TTC549 (cell line): ENCODE results near the gene SLC25A52.
"Not testable (repeated sequence)": the region's sequence is repeated elsewhere in the genome, so short reads cannot be mapped to it uniquely, and the experiment has no call there.

ENCODE experiments used
- FAIRE-seq: peaks from 2 replicates; lab custom pipeline; 2012; peaks lifted over from hg19 to GRCh38; lab: Jason Lieb, UNC

The SLC25A52 gene

GRCh38 chr18:31760695-31761094, at the start of gene SLC25A52:
Gene SLC25A52 (minus strand): TSS chr18:31760880. CDS start chr18:31760661, 219 bp downstream.
- FAIRE-seq = no peak

GRCh38 chr18:31809049-31809448, 48.4 kb upstream of the SLC25A52 start:
- not testable (repeated sequence) for FAIRE-seq

DNA sequence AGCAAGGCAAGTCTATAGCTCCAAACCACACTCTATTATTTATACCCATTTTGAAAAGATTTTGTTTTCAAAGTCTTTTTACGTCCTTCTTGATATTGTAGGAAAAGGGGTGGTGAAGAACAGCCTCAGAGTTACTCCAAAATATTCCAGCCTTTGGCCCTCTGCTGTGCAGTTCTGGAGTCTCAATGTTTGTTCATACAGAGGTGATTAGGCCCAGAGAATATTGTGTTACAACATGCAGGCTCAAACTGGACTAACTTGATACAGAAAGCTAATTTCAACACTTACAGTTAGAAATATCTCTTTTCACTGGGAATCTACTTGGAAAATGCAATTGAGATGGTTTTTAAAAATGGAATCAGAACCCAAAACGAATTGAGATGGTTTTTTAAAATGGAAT, 40.4 kb upstream of the SLC25A52 start:
- FAIRE-seq = no peak

DNA sequence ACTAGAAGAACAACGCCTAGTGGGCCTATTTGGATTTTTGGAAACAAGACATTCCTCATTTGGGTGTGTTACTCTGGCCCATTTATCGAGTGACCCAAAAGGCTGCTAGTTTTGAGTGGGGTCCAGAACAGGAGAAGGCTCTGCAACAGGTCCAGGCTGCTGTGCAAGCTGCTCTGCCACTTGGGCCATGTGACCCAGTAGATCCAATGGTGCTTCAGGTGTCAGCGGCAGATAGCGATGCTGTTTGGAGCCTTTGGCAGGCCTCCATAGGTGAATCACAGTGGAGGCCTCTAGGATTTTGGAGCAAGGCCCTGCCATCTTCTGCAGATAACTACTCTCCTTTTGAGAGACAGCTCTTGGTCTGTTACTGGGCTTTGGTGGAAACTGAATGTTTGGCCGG, 38.6 kb upstream of the SLC25A52 start:
- not testable (repeated sequence) for FAIRE-seq

DNA sequence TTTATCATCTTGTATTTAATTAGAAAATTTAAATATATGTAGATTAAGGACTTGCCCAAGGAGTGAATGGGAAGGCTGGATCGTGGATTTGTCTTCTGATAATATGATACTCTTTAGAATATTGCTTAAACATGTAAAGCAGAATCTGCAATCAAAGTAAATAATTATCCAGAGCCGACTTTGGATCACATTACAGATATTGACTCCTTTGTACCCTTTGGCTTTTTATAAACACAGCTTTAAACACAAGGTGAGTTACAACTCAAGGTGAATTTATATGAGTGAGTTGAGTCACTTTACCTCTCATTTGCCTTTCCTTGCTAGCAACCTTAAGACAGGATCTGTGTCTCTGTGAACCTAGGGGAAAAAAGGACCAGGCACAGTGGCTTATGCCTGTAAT, 37.7 kb upstream of the SLC25A52 start:
- no peak for FAIRE-seq

DNA sequence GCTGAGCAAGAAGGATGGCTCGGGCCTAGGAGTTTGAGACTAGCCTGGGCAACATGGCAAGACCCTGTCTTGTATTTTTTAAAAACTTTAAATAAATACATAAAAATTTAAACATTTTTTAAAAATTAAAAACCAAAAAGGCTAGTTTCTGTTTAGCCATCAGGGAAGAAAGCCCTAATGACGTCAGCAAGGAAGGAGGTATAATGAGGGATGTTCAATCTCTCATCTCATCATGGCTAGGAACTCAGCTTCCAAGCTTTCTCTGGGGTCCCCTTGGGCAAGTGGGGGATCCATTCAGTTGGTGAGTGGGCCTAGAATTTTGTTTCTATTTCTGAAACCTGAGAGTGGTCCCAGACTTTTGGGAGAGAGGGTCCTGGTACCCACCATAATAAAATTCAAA, 35.1 kb upstream of the SLC25A52 start:
- FAIRE-seq = no peak

DNA sequence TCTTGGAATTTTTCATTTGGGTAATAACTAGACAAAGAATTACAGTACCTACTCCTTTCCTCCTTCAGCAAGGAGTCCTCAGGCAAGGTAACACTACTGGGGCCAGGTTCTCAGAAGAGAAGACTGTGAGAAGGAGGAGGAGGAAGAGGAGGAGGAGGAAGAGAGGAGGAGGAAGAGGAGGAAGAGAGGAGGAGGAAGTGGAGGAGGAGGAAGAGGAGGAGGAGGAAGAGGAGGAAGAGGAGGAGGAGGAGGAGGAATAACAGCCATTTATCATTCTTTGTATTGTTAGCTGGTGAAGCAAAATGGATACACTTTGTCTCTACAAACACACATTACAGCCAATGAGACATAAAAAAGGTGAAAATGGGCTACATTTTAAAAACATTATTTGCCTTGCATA, 32.9 kb upstream of the SLC25A52 start:
- FAIRE-seq = no peak

DNA sequence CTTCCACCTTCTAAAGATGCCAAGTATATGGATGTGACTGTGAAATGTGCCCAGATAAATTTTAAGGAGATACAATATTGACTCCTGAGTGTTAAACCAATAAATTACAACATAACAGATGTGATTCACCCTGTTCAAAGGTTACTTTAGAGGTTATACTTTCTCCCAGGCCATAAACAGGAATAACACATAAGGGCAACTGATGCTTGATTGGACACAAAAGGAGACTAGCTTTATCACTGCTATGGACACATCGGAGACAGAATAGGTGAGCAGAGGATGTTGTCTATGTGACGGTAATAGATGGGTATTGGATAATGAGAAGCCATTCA, 31.9 kb upstream of the SLC25A52 start:
- no peak for FAIRE-seq

DNA sequence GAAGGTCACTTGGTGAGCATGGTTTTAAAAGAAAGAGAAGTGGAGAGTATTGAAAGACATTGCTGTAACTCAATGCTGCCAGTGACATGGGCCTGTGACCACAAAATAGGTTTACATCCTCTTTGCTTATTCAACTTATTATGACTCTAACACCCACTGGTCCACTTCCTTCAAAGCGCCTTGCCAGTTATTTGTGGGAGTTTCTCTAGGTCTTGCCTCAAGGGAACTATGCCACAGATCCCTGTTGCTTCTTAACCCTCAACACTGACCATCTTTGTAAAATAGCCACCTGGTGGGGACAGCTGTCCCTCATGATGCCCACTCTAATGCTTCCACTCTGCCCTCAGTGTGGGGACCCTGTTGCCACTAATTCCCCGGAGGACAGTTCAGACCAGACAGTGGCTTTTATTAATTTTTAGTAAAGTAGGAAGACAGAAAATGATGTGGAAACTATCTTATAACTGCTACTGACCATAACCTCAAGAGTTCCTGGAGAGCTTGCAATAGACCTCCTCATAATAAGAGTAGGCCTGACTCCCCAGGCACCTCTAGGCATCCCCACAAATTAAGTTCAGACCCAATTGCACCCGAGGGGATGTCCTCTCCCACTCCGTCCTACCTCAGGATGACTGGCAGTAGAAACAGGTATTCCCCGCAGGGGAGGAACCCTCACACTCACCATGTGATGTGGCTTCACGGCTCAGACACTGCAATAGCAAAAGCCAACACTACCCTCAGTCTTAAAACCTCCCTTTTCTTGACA, 31.3 kb upstream of the SLC25A52 start:
- FAIRE-seq = no peak

- no peak for FAIRE-seq
These were observed 28.7 kb upstream of the SLC25A52 start for GRCh38 chr18:31789409-31789808.

DNA sequence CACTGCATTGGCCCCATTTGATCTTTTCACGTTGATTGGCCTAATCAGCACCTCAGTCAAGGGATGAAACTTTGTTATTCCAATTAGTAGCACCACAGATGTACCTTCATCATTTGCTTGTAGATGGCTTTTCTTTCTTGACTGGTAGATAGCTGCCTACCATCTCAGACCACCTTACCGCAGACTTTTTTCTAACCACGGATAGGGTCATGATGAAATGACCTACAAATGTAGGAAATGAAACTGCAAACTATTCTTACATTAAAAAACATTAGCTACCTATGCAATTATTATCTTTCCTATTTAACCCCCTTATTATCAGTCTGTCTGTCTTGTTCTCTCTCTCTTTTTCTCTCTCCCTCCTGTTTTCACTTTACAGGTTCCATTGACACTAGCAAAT, 22.4 kb upstream of the SLC25A52 start:
- FAIRE-seq = no peak

GRCh38 chr18:31778391-31778950, 17.8 kb upstream of the SLC25A52 start:
- FAIRE-seq = no peak

GRCh38 chr18:31776093-31776492, 15.4 kb upstream of the SLC25A52 start:
- FAIRE-seq = no peak

DNA sequence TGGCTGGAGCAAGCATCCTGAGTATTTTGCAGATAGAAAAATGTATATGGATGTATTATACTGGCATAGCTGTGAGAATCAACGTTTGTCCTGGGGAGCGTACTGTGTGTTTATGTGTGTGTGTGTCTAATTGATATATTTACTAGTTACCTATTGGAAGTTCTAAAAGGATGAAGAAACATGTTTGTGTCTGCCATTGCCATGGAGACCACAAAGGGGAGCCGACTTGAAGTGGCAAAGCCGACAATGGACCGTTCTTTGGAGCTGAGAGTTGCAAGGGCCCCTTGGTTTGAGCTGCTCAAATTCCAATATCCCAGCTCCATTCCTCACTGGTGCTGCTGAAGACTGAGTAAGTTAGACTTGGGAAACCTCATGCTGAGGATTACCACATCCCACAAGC, 14.3 kb upstream of the SLC25A52 start:
- no peak for FAIRE-seq

- no peak for FAIRE-seq
These were observed 13.8 kb upstream of the SLC25A52 start for GRCh38 chr18:31774477-31774785.

GRCh38 chr18:31773774-31774476, 13.2 kb upstream of the SLC25A52 start:
- FAIRE-seq = no peak

DNA sequence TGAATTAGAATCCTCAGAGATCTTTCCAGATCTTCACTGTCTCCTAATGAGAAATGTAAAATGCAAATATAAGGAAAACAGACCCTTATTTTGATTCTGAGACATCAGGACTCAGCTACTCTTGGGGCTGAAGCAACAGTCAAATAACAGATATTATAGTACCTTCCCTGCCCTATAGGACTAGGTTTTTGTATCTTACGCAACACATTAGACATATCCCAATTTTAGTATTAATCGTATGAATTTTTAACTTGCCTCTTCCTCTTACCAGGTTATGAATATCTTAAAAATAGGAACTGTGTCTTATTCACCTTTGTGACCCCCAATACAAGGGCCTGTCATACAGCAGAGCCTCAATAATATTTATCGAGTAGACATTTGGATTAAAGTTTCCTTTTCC, 12.0 kb upstream of the SLC25A52 start:
- no peak for FAIRE-seq

- FAIRE-seq = no peak
These were observed 10.4 kb downstream of the SLC25A52 start for GRCh38 chr18:31750273-31750672.

DNA sequence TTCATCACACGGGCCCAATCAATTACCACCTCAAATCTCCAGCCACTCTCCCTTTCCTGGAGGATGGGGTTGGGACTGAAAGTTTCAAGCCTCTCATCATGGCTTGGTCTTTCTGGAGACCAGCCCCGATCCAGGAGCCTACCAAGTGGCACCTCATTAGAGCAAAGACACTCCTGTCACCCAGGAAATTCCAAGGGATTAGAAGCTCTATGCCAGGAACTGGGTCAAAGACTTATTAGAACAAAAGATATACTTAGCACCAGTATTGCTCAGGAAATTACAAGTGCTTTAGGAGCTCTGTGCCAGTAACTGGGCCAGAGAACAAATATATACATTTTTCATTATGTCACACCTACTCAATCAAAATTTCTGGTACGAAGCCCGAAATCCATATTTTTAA, 14.3 kb downstream of the SLC25A52 start:
- no peak for FAIRE-seq

GRCh38 chr18:31744321-31745067, 16.2 kb downstream of the SLC25A52 start:
- no peak for FAIRE-seq

- FAIRE-seq = not testable (repeated sequence)
These were observed 17.1 kb downstream of the SLC25A52 start for GRCh38 chr18:31743600-31743999.

DNA sequence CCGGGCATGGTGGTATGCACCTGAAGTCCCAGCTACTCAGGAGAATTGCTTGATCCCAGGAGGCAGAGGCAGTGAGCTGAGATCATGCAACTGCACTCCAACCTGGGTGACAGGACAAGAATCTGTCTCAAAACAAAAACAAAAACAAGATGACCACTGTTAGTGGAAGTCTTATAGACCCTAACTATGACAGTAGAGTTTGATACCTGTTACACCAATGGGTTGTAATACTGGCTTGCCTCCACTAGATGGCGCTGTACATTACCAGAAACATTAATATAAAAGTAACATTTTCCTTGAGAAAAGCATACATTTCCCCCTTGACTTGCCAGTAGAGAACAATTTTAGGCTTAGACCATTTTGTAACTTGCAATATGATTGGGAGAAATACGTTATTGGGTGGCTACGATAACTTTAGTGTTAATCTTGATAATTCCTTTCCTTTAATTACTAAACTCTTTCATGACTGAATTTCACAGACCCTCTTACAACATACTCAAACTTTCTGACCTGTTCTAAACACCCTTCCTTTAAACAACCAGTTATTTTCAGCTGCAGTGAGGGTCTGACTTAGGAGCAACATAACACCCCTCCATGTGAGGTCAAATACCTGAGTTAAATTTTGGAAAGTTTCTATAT, 19.5 kb downstream of the SLC25A52 start:
- peak; percentile 63 for FAIRE-seq

GRCh38 chr18:31740180-31740579, 20.5 kb downstream of the SLC25A52 start:
- no peak for FAIRE-seq
